Omental fat pad (tissue), 4 donors: ENCODE results near the gene CMSS1. TPM values are rescaled to one million over a fixed set of nuclear protein-coding genes. Genes with fewer than 3 reads are reported as not detected.

Experiments
- ATAC-seq: fragments of 150-250 bp; one replicate; pipeline ENCODE4 v1.9.1; 2016; ENCODE audit warnings: mild to moderate bottlenecking, moderate library complexity; ENCODE audit not compliant: low FRiP score
- DNase-seq: peaks from one replicate; pipeline ENCODE4 v3.0.0-alpha.2; 2019; ENCODE audit warnings: low spot score
- CTCF ChIP-seq, 3 donors: fragments of 450-650 bp; IDR thresholded peaks; one replicate each; pipeline ENCODE4 v1.5.1; 2016 to 2017; ENCODE audit warnings: antibody characterized with exemption in 3 of 3, mild to moderate bottlenecking in 3 of 3, moderate library complexity in 2 of 3
- total RNA-seq, 4 donors: library from RNA; depleted of rRNA; stranded (reverse); fragments of >200 nt; gene quantifications; one replicate each; pipeline ENCODE4 v1.1.0, GENCODE V29; 2016

The CMSS1 gene
- total RNA-seq, 4 donors from 2014 or later = 16.9 to 29.3 (median 21.1) TPM

DNA sequence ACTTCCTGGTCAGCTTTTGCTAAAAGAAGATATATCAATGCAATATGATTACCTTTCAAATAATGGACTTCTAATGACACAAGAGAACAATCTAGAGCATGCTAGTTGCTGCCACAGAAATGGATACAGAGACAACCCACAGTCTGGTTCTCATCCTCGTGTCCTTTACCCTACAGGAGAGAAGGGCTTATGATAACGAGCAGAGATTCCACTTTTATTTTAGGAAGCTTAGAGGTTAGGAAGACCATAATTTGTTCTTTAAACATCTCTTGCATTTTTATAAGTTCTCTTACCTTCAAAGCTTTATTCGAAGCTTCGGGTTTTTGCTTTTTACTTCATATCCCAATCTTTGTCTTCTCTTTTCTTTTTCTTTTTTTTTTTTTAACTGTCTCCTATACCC, 257.5 kb downstream of the CMSS1 start:
- TF ChIP-seq CTCF (IDR thresholded peaks at IDR 0.05) = no peak
- DNase-seq (no peak), ATAC-seq (no peak)

DNA sequence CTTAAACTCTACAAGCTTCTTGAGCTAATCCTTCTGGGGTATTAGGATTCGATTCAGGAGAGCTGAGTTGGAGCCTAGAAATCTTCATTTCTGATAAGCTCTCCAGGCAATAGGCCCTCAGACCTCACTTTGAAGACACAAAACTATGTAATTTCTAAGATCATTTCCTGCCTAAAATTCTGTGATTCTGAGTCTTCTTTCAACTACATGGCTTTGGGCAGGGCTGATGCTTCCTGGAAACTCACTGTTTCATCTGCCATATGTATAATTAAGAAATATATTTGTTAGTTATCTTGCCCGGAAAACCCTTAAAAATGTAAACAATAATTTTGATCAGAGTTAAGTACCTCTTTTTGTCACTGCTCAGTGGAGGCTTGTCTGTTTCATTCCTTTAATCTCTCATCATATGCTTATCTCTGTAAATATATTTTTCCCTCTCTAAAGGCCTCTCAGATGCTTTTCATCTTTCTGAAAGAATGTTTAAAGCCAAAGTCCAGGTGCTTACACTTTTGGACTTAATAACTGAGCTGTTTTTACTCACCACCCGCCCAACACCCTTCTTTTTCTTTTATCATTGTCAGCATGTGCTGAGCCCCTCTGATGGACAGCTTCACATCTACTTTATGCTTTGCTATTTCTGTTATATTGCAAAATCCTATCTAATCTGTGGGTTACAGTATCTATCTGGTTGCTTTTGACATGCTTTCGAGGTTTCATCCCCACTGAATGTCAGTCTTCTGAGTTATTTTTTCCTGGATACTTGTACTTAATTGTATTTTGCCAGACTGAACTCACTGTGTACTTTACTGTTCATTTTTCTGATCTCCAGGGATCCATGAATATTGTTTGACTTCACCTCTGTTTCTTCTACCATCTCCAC, 258.4 kb downstream of the CMSS1 start:
- no peak for TF ChIP-seq CTCF (IDR thresholded peaks at IDR 0.05)
- DNase-seq (no peak), ATAC-seq (no peak)

DNA sequence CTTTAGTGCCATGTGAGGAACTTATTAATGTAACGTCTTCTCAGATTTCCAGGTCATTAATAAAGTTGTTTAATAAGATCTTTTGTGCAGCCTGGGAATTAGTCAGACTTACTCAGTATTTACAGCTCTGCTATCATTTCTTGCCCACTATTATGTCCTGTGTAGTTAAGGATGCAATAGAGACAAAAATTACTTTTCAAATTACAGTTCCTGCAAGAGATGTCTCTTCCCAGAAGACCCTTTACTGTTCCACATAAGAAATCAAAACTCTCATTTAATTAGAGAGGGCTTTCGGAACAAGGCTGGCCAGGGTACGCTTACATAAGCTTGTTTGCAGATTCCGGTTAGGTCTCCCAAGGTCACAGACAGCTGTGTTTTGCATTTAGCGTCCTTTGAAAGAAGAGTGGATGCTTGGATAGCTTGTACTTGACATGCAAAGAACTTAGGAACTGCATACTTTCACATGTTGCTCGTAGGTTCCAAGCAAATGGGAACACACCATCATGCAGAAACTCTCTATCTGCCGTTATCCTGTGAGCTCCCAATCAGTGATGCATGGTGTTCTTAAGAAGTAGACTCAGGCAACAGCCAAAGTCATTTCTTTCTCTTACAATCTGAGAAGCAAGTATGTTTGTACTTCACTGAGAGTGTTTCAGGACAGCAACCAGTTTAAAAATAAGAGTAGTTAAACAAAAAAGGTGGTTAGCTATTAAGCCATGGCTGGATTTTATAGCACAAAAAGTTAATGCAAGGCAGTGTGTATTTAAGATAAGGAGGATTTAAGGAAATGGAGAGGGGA, 259.3 kb downstream of the CMSS1 start:
- ATAC-seq (no peak), DNase-seq (no peak)
- no peak for TF ChIP-seq CTCF (IDR thresholded peaks at IDR 0.05)

- no peak for TF ChIP-seq CTCF (IDR thresholded peaks at IDR 0.05)
- no peak for DNase-seq
- ATAC-seq = no peak
These were observed 261.7 kb downstream of the CMSS1 start for GRCh38 chr3:100079328-100079727.

GRCh38 chr3:100080573-100080972, 262.9 kb downstream of the CMSS1 start:
- no peak for TF ChIP-seq CTCF (IDR thresholded peaks at IDR 0.05)
- no peak for ATAC-seq
- no peak for DNase-seq

DNA sequence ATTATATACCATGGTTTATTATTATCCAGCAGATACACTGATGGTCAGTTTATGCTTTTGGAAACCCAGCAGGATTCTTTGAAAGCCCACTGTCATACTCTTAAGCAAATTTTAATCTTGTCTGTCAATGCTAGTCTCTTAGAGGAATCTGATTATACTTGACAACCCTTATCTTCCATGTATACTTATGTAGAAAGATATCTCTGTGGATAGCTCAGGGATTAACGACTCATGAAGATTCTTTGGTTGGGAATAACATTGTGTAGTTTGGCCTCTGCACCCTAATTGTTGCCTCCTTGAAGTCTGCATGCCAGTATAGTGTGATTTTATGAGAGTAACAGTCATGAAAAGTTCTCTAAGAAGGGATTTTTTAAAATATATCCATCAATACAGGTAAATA, 263.6 kb downstream of the CMSS1 start:
- no peak for ATAC-seq
- TF ChIP-seq CTCF (IDR thresholded peaks at IDR 0.05) = no peak
- DNase-seq = no peak
